ENCODE results near the gene MAPT.

The MAPT gene

DNA sequence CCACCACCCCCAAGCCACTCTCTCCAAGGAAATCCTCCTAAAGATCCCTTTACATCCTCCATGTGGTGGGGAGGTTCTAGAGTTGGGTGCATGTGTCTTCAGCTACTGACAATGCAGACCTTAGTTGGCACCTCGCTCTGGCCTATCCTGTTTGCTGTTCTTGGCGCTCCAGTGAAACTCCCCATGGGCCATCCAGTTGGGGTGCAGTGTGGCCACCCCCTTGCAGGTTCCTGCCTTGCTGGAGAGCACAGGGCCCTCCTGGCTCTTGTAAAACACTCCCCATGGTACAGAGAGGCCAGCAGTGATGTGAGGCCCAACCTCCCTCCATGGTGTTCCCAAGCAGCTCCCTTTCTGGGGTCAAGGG, 82.0 kb downstream of the MAPT start:
- no peak overlapping the region for H3K27ac ChIP-seq
- DNase-seq, result no peak
- in situ Hi-C loops (cut with HindIII; ENCODE audit: low pct_ligation_motif_present, low sequenced_read_pairs), result no loop called here
- no peaks in the 10 kb centered on the region for H3K36me3 ChIP-seq (replicated peaks)
- TF ChIP-seq, protein P1, sequence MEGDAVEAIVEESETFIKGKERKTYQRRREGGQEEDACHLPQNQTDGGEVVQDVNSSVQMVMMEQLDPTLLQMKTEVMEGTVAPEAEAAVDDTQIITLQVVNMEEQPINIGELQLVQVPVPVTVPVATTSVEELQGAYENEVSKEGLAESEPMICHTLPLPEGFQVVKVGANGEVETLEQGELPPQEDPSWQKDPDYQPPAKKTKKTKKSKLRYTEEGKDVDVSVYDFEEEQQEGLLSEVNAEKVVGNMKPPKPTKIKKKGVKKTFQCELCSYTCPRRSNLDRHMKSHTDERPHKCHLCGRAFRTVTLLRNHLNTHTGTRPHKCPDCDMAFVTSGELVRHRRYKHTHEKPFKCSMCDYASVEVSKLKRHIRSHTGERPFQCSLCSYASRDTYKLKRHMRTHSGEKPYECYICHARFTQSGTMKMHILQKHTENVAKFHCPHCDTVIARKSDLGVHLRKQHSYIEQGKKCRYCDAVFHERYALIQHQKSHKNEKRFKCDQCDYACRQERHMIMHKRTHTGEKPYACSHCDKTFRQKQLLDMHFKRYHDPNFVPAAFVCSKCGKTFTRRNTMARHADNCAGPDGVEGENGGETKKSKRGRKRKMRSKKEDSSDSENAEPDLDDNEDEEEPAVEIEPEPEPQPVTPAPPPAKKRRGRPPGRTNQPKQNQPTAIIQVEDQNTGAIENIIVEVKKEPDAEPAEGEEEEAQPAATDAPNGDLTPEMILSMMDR (IDR thresholded peaks at IDR 0.05; ENCODE audit: low read depth, low read length, missing control alignments), result no peak
- no peak overlapping the region for H3K4me3 ChIP-seq (ENCODE audit: low read depth, low read length)
- H3K27me3 ChIP-seq (replicated peaks), result no peaks in the 10 kb centered on the region

DNA sequence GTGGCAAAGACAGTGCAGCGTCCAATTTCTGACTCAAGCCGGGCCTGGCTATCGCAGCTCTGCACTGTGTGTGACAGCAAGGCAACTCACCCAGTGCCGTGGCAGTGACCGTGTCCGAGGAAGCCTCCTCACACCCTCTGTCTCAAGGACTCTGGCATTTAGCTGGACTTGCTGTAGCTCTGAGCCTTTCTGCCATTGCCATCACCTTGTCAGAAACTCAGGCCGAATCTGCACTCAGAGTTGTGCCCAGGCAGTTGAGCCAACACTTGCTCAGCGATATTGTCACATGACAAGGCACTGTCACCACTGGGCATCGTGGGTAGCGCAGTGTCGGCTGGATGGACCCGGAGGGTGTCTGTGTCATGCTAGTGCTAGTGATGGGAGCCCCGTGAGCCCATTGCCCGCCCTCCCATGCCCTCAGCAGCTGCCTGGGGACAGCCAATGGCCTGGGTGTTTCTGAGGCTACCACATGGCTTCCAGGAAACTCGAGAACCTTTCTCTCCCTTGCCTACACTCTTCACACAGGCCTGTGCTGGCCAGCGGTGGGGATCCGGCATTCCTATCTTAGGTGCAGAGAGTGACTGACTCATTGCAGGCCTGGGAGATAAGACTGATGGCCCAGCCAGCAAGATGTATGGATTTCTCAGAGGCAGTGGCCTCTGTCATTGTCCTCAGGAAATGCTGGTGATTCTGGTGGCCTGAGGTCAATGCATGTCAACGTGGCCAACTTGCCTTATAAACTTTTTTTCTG, 82.6 kb downstream of the MAPT start:
- TF ChIP-seq, protein P1 (IDR thresholded peaks at IDR 0.05; ENCODE audit: low read depth, low read length, missing control alignments), result no peak
- H3K27me3 ChIP-seq (replicated peaks), result no peaks in the 10 kb centered on the region
- H3K27ac ChIP-seq, result no peak overlapping the region
- peak; percentile 45 for DNase-seq
- H3K4me3 ChIP-seq (ENCODE audit: low read depth, low read length), result no peak overlapping the region
- in situ Hi-C loops (cut with HindIII; ENCODE audit: low pct_ligation_motif_present, low sequenced_read_pairs), result no loop called here
- H3K36me3 ChIP-seq (replicated peaks), result no peaks in the 10 kb centered on the region

DNA sequence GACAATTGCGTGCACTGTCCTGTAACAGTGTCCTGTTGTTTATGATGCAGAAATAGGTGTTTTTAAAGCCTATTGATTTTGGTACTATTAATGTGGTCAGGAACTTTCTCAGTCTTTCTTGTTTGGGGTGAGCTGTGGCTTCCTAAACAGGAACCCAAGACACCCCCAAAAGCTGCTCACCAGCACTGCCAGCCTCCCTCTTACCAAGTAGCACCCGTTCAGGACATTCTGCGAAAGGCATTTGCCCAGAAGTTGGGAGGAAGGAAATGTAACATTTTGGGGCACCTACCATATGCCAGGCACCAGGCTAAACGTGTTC, 83.1 kb downstream of the MAPT start:
- Histone ChIP-seq H3K27me3 (replicated peaks) (no peaks in the 10 kb centered on the region), H3K36me3 (replicated peaks) (no peaks in the 10 kb centered on the region), H3K27ac (no peak overlapping the region), H3K4me3 (ENCODE audit: low read depth, low read length) (no peak overlapping the region)
- in situ Hi-C loops (cut with HindIII; ENCODE audit: low pct_ligation_motif_present, low sequenced_read_pairs), result no loop called here
- TF ChIP-seq, protein P1 (IDR thresholded peaks at IDR 0.05; ENCODE audit: low read depth, low read length, missing control alignments), result no peak
- no peak for DNase-seq

DNA sequence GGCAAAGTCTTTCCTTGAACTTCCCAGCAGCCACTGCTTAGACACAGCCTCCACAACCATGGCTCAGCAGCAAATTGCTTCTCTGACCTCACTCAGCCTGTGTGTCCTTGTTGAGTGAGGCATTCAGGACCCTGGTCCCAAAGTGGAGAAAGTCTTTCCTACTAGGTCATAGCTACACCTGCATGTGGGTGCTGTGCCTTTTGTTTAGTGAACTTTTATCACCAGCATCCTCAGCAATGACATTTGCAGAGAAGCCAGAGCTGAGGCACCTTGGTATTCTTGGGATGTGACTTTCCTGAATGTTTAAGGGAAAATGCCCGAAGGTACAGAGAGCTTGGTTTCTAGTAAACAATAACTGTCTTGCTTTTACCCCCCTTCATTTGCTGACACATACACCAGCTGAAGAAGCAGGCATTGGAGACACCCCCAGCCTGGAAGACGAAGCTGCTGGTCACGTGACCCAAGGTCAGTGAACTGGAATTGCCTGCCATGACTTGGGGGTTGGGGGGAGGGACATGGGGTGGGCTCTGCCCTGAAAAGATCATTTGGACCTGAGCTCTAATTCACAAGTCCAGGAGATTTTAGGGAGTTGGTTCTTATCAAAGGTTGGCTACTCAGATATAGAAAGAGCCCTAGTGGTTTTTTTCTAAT, 83.7 kb downstream of the MAPT start:
- no peaks in the 10 kb centered on the region for H3K27me3 ChIP-seq (replicated peaks)
- TF ChIP-seq, protein P1 (IDR thresholded peaks at IDR 0.05; ENCODE audit: low read depth, low read length, missing control alignments), result no peak
- H3K36me3 ChIP-seq (replicated peaks), result no peaks in the 10 kb centered on the region
- no peak overlapping the region for H3K27ac ChIP-seq
- DNase-seq, result no peak
- H3K4me3 ChIP-seq (ENCODE audit: low read depth, low read length), result no peak overlapping the region
- in situ Hi-C loops (cut with HindIII; ENCODE audit: low pct_ligation_motif_present, low sequenced_read_pairs), result no loop called here

DNA sequence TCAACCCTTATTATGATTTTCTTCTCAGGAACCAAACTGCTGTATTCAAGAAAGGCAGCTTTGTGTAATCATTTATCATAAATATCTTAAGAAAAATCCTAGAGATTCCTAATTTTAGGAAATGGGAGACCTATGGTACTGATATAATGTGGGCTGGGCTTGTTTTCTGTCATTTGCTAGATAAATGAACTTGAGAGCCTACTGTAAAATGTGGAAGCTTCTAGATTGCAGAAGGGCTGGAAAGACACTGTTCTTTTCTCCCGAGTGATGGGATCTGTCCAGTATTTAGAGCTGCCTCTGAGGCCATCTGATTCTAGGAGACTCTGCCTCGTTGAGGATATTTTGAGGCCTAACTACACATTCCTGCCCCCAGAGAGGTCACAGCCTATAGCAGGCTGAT, 84.8 kb downstream of the MAPT start:
- Histone ChIP-seq H3K27ac (no peak overlapping the region), H3K4me3 (ENCODE audit: low read depth, low read length) (no peak overlapping the region), H3K27me3 (replicated peaks) (no peaks in the 10 kb centered on the region), H3K36me3 (replicated peaks) (no peaks in the 10 kb centered on the region)
- in situ Hi-C loops (cut with HindIII; ENCODE audit: low pct_ligation_motif_present, low sequenced_read_pairs), result no loop called here
- DNase-seq, result no peak
- TF ChIP-seq, protein P1 (IDR thresholded peaks at IDR 0.05; ENCODE audit: low read depth, low read length, missing control alignments), result no peak

DNA sequence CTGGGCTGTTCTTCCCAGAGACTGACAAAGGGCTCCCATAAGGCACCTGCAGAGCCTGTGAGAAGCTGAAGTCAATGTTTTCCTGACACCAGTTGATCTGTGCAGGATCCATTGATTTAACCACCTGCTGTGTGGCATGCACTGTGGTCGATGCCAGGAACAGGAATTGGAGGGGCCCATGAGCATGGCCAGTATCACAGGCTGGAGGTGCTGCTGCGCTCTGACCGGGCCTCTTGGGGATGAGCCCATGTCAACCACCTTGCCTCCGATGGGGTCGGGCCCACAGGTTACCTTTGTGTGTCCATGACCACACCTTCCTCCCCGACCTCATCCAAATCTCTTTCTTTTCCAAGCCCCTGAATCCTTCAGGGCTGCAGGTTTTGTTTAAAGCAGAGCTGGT, 86.5 kb downstream of the MAPT start:
- TF ChIP-seq, protein P1 (IDR thresholded peaks at IDR 0.05; ENCODE audit: low read depth, low read length, missing control alignments), result no peak
- DNase-seq, result no peak
- in situ Hi-C loops (cut with HindIII; ENCODE audit: low pct_ligation_motif_present, low sequenced_read_pairs), result no loop called here
- H3K36me3 ChIP-seq (replicated peaks), result no peaks in the 10 kb centered on the region
- no peaks in the 10 kb centered on the region for H3K27me3 ChIP-seq (replicated peaks)
- no peak overlapping the region for H3K4me3 ChIP-seq (ENCODE audit: low read depth, low read length)
- no peak overlapping the region for H3K27ac ChIP-seq

Measured in brain microvascular endothelial cell (primary cell).